ENCODE results near the gene TAL1. TPM values are rescaled to one million over a fixed set of nuclear protein-coding genes. Genes with fewer than 3 reads are reported as not detected.

Gene TAL1
- total RNA-seq, 2 donors from 2014 or later: 1.0 to 1.8 TPM

DNA sequence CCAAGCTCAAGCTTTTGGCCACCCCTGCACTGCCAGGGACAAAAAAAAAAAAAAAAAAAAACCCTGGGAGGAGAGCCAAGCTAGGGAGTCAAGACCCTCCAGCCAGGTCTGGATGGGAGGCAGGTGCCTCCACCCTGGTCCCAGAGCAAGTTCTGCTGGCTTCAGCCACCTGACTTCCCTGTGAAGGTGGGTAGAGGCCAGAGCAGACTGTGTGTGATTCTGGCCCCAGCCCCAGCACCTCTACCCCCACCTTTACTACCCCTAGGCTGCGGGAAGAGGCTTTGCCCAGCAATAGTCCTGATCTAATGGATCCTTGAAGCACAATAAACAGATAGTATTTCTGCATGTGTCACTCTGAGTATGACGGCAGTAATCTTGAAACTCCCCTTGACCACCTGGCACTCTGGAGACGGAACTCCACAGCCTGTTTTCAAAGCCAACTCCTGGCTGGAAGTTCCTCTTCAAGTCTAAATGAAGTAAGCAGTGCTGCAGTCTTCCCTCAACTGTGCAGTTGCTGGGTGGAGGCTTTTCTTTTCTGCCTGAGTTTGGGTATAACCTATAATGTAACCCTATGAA, 51.9 kb downstream of the TAL1 start:
- intact Hi-C loops (cut with DNase I): loop anchor here (10.0 kb wide), 1 partner anchor 145 kb away; no protein-coding TSS in a partner anchor
- Histone ChIP-seq H3K36me3 (no peaks in the 10 kb centered on the region), H3K9me3 (no peaks in the 10 kb centered on the region), H3K4me3 (no peak overlapping the region), H3K4me1 (replicated peaks) (no peaks in the 10 kb centered on the region), H3K27ac (no peak overlapping the region), H3K27me3 (replicated peaks; ENCODE audit: insufficient read depth) (no peaks in the 10 kb centered on the region)
- 44% methylated on average over 3 of the region's 3 CpGs for WGBS
- no peak for TF ChIP-seq CTCF (IDR thresholded peaks at IDR 0.05)
- no peak for TF ChIP-seq POLR2A (IDR thresholded peaks at IDR 0.05)
- no peak for TF ChIP-seq POLR2AphosphoS5 (IDR thresholded peaks at IDR 0.05)
- DNase-seq (ENCODE audit: low spot score): no peak

DNA sequence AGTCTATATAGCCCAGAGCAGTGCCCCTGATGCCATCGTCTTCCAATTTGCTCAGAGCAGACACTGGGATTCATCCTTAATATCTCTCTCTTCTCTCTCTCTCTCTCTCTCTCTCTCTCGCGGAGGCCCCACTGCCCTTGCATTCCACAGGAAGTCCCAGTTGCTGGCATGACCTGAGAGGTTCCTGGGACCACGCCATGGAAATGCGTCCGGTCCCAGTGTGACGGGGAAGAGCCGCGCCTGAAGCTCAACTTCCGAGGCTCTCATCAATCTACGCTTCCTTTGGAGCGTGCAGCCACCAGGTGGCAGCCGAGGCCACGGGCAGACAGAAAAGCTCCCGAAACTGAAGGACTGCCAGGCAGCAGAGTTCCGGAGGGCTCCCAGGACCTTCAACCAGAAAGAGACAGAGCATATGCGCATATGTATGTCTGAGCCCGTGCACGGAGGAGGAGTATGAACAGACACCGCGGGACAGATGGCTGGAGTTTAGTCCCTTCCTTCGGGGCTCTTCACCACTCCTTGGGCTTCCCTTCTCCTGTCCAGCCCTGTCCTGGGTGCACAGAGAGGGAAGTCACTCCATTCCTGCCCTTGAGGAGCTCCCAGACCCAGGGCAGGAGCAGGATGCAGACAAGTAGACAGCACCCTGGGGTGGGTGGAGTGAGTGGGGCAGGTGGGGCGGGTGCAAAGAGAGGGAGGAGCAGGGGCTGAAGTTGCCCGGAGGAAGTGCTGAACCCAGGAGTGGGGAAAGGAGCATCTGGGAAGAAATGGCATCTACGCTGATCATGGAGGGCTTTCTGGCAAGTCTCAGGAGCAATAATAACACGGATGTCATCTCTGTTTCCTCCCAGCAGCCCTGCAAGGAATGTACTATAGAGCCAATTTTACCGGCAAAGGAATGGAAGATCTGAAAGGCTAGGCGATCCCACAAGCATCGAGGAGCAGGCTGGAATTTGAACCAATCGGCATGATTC, 52.7 kb downstream of the TAL1 start:
- peak overlapping the region in 1 of 2 donors; percentile 2 for H3K27ac ChIP-seq
- peak; percentile 83 for DNase-seq (ENCODE audit: low spot score)
- no peaks in the 10 kb centered on the region for H3K4me1 ChIP-seq (replicated peaks)
- WGBS: 5% methylated on average over 28 of the region's 30 CpGs
- no peaks in the 10 kb centered on the region for H3K9me3 ChIP-seq
- no peaks in the 10 kb centered on the region for H3K36me3 ChIP-seq
- peak overlapping the region; percentile 19 to 24 for H3K4me3 ChIP-seq
- H3K27me3 ChIP-seq (replicated peaks; ENCODE audit: insufficient read depth): no peaks in the 10 kb centered on the region
- intact Hi-C loops (cut with DNase I): no loop called here
- TF ChIP-seq CTCF (IDR thresholded peaks at IDR 0.05) (peak; percentile 77 to 92 (median 89)), POLR2A (IDR thresholded peaks at IDR 0.05) (no peak), POLR2AphosphoS5 (IDR thresholded peaks at IDR 0.05) (peak; percentile 42)

DNA sequence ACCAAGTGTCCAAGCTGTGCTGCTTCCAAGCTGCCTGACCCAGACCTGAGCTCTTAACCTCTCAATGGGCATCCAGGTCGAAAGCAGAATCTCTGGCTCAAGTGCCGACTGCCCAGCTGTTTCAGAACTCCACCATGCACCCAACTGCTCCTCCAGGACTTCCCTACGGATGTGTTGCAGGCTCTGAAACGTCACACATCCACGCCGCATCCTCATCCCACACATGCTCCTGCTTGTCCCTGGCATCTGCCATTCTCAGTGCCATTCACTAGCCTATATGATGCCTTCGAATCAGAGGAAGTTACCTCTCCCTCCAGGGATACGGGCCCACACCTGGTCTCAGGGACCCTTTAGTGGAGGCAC, 53.4 kb downstream of the TAL1 start:
- no peaks in the 10 kb centered on the region for H3K36me3 ChIP-seq
- H3K27me3 ChIP-seq (replicated peaks; ENCODE audit: insufficient read depth): no peaks in the 10 kb centered on the region
- no peaks in the 10 kb centered on the region for H3K9me3 ChIP-seq
- no peaks in the 10 kb centered on the region for H3K4me1 ChIP-seq (replicated peaks)
- H3K4me3 ChIP-seq: no peak overlapping the region
- no peak for DNase-seq (ENCODE audit: low spot score)
- WGBS: 66% methylated on average over 8 of the region's 8 CpGs
- TF ChIP-seq POLR2AphosphoS5 (IDR thresholded peaks at IDR 0.05) (no peak), CTCF (IDR thresholded peaks at IDR 0.05) (no peak), POLR2A (IDR thresholded peaks at IDR 0.05) (no peak)
- H3K27ac ChIP-seq: no peak overlapping the region
- intact Hi-C loops (cut with DNase I): no loop called here

DNA sequence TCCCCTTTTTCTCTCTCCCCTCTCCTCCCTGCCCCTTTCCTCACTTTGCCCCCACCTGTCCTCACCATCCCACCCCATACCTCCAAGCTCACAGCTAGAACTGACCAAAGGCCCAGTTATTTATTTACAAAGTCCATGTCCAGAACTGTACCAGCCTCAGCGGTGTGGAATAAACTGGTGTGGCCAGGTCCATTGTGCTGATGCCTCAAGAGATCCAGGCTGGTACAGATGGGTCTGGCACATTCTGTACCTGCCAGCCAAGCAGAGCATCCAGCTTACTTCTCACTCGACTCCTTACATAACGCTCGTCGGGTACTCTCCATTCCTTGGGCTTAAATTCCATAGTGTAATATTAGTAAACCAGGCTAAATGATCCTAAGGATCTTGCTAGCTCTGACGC, 54.0 kb downstream of the TAL1 start:
- H3K4me1 ChIP-seq (replicated peaks): no peaks in the 10 kb centered on the region
- no peak for DNase-seq (ENCODE audit: low spot score)
- no peaks in the 10 kb centered on the region for H3K9me3 ChIP-seq
- TF ChIP-seq POLR2AphosphoS5 (IDR thresholded peaks at IDR 0.05): no peak
- TF ChIP-seq POLR2A (IDR thresholded peaks at IDR 0.05): no peak
- TF ChIP-seq CTCF (IDR thresholded peaks at IDR 0.05): no peak
- no peaks in the 10 kb centered on the region for H3K27me3 ChIP-seq (replicated peaks; ENCODE audit: insufficient read depth)
- WGBS: 84% methylated on average over 6 of the region's 6 CpGs
- H3K27ac ChIP-seq: no peak overlapping the region
- no peaks in the 10 kb centered on the region for H3K36me3 ChIP-seq
- H3K4me3 ChIP-seq: no peak overlapping the region
- intact Hi-C loops (cut with DNase I): no loop called here
